Activated CD4-positive, alpha-beta memory T cell treated with anti-CD3 and anti-CD28 coated beads for 36 hours (primary cell): ENCODE data around the gene NGRN. TPM values are rescaled to one million over a fixed set of nuclear protein-coding genes. Genes with fewer than 3 reads are reported as not detected.
A peak's percentile ranks its signal among the peaks of the same experiment; 100 is the strongest.
"Not testable (repeated sequence)": the region's sequence is repeated elsewhere in the genome, so short reads cannot be mapped to it uniquely, and the experiment has no call there.

Experiments used
- CTCF ChIA-PET: fragments of 350-600 bp; sonication (Branson Sonifier 250); formaldehyde crosslinking; loops from one replicate; lab custom pipeline; 2021; ENCODE audit warnings: antibody characterized with exemption, inconsistent platforms; lab: Charles Lee
- POLR2A ChIA-PET: fragments of 350-600 bp; sonication (Branson Sonifier 250); formaldehyde crosslinking; loops from one replicate; lab custom pipeline; 2021; ENCODE audit warnings: antibody characterized with exemption; lab: Charles Lee
- DNase-seq: peaks from one replicate; pipeline ENCODE4 v3.0.0-alpha.2; 2020
- H3K27ac Mint-ChIP-seq: one replicate; pipeline ENCODE4 v1.8.0; 2021; ENCODE audit warnings: mixed read lengths
- H3K27me3 Mint-ChIP-seq: one replicate; pipeline ENCODE4 v1.8.0; 2021; ENCODE audit warnings: mixed read lengths
- H3K36me3 Mint-ChIP-seq: one replicate; pipeline ENCODE4 v1.8.0; 2021; ENCODE audit warnings: mixed read lengths
- H3K4me1 Mint-ChIP-seq: one replicate; pipeline ENCODE4 v1.8.0; 2021; ENCODE audit warnings: low read depth, mixed read lengths
- H3K4me3 Mint-ChIP-seq: one replicate; pipeline ENCODE4 v1.8.0; 2021; ENCODE audit warnings: mild to moderate bottlenecking, mixed read lengths
- H3K9me3 Mint-ChIP-seq: one replicate; pipeline ENCODE4 v1.8.0; 2021; ENCODE audit warnings: mixed read lengths
- intact Hi-C: fragments of 100-400 bp; cut with micrococcal nuclease; formaldehyde crosslinking; loops from one replicate; pipeline ENCODE4 v1.15.1; 2023
- total RNA-seq, 2 experiments: library from RNA; stranded (reverse); gene quantifications; one replicate each; pipeline ENCODE4 v1.2.3, GENCODE V29; 2021

Gene NGRN
- total RNA-seq, 2 experiments from 2014 or later = 25.3 to 28.6 TPM

DNA sequence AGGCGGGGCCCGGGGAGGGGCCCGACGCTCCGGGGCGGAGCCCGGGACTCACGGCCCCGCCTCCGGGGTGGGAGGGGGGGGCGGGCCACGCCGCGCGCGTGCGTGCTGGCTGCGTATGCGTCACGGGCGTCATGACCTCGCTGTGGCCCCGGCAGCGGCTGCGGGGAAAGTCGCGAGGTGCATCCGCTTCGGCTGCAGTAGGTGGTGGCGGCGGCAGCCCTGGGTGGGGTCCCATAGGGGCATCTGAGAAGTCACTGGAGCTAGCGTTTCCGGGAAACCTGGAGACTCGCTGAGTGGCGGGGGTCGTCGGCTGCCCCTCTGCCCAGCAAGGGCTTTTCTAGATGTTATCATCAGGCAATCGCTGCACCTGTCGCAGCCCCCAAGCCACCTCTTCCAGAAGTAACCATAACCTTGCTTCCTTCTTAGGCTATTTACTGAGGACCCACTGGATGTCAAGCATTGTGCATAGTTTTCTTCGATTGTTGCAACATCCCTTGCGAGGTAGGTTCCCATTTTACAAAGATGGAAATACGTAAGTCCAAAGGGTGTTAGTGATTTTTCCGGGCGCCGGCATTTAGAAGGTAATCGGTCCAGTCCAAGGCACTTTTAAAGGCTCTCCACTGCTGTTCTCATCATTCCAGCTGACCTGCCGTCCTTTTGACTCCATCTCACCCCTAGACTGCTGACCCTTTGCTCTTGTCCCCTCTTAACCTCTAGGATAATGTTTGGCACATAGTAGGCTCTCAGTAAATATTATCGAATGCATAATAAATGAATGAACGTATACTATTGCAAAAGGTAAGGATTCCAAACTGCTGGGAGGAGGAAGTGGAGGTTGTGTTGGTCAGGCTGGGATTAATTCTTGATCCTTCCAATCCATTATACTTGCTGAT, 31.1 kb upstream of the NGRN start, which contains the start of gene GDPGP1:
Gene GDPGP1 (plus strand): TSS at position 114 of the 893 bp plus-strand sequence. CDS start 6,700 bp downstream, outside the sequence.
- POLR2A ChIA-PET = interaction anchor here (0.5 to 4.7 kb wide), 16 partner anchors 9 to 701 kb away, joined by 3 to 30 read pairs (median 4); partner anchors contain the start of genes AP3S2, MAN2A2, NGRN and SEMA4B
- CTCF ChIA-PET = interaction anchor here (0.7 to 4.3 kb wide), 7 partner anchors 13 to 132 kb away, joined by 3 to 18 read pairs (median 4); partner anchors contain the start of genes IDH2 and TTLL13
- H3K27me3 Mint-ChIP-seq = no peaks in the 10 kb centered on the region
- H3K9me3 Mint-ChIP-seq = no peaks in the 10 kb centered on the region
- H3K4me3 Mint-ChIP-seq = peak within 1 kb of the TSS; percentile 94
- H3K27ac Mint-ChIP-seq = peak within 1 kb of the TSS; percentile 92
- H3K4me1 Mint-ChIP-seq = peaks cover 51% of the 10 kb centered on the region
- DNase-seq = no peak
- intact Hi-C loops = loop anchor here (1.0 to 5.0 kb wide), 5 partner anchors 31 to 698 kb away; partner anchors contain the start of genes AP3S2, HDDC3, IQGAP1 and NGRN
- H3K36me3 Mint-ChIP-seq = peaks cover 37% of the 10 kb centered on the region

DNA sequence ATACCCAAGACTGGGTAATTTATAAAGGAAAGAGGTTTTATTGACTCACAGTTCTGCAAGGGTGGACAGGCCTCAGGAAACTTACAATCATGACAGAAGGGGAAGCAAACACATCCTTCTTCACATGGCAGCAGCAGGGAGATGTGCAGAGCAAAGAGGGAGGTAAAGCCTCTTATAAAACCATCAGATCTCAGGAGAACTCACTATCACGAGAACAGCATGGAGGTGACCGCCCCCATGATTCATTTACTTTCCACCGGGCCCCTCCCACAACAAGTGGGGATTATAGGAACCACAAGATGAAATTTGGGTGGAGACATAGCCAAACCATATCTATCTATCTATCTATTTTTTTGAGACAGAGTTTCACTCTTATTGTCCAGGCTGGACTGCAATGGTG, 26.1 kb upstream of the NGRN start:
- Mint-ChIP-seq H3K4me1 (peaks cover 25% of the 10 kb centered on the region), H3K4me3 (no peak overlapping the region), H3K27me3 (no peaks in the 10 kb centered on the region), H3K36me3 (peaks cover 15% of the 10 kb centered on the region), H3K27ac (no peak overlapping the region), H3K9me3 (no peaks in the 10 kb centered on the region)
- ChIA-PET CTCF (no interaction called here), POLR2A (no interaction called here)
- intact Hi-C loops = no loop called here
- DNase-seq = no peak

DNA sequence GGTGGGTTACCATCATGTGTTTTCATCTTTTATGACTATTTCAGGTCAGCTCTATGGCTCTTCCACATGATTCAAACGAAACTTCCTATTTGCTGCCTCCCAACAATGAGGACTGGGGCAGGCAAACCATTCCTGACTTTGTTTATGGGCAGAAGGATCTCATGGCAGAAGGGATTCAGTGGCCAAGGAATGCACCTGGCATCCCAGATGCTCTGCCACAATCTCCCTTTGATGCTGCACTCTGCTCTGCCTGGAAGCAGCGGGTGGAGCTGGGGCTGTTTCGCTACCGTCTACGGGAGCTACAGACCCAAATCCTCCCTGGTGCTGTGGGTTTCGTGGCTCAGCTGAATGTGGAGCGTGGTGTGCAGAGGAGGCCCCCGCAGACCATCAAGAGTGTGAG, 24.6 kb upstream of the NGRN start:
- ChIA-PET POLR2A (no interaction called here), CTCF (interaction anchor here (0.6 kb wide), 1 partner anchor 662 kb away, joined by 3 read pairs; no protein-coding TSS in a partner anchor)
- Mint-ChIP-seq H3K36me3 (peaks cover 15% of the 10 kb centered on the region), H3K4me1 (peaks cover 17% of the 10 kb centered on the region), H3K27me3 (no peaks in the 10 kb centered on the region), H3K27ac (no peak overlapping the region), H3K9me3 (no peaks in the 10 kb centered on the region), H3K4me3 (no peak overlapping the region)
- no peak for DNase-seq
- intact Hi-C loops = no loop called here

DNA sequence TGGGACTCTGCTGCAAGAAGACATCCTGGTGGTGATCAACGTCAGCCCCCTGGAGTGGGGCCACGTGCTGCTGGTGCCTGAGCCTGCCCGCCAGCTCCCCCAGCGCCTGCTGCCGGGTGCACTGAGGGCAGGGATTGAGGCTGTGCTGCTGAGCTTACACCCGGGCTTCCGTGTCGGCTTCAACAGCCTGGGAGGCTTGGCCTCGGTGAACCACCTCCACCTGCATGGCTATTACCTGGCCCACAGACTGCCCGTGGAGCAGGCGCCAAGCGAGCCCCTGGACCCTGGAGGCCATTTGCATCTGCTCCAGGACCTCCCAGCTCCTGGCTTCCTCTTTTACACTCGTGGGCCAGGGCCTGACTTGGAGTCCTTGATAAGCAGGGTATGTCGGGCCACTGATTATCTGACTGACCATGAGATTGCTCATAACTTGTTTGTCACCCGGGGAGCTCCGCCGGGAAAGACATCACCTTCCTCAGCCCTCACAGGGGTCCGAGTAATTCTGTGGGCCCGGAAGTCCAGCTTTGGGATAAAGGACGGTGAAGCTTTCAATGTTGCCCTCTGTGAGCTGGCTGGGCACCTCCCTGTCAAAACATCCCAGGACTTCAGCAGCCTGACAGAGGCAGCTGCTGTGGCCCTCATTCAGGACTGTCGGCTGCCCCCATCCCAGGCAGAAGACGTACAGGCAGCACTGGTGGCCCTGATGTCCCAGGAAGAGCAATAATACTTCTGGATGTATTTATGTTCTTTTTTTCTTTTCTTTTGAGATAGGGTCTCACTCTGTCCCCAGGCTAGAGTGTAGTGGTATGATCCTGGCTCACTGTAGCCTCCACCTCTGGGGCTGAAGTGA, 23.9 kb upstream of the NGRN start:
- CTCF ChIA-PET = interaction anchor here (0.6 kb wide), 1 partner anchor 661 kb away, joined by 3 read pairs; no protein-coding TSS in a partner anchor
- H3K9me3 Mint-ChIP-seq = no peaks in the 10 kb centered on the region
- H3K4me3 Mint-ChIP-seq = no peak overlapping the region
- POLR2A ChIA-PET = no interaction called here
- no peak overlapping the region for H3K27ac Mint-ChIP-seq
- peaks cover 11% of the 10 kb centered on the region for H3K36me3 Mint-ChIP-seq
- intact Hi-C loops = no loop called here
- no peak for DNase-seq
- H3K27me3 Mint-ChIP-seq = no peaks in the 10 kb centered on the region
- H3K4me1 Mint-ChIP-seq = peaks cover 13% of the 10 kb centered on the region

DNA sequence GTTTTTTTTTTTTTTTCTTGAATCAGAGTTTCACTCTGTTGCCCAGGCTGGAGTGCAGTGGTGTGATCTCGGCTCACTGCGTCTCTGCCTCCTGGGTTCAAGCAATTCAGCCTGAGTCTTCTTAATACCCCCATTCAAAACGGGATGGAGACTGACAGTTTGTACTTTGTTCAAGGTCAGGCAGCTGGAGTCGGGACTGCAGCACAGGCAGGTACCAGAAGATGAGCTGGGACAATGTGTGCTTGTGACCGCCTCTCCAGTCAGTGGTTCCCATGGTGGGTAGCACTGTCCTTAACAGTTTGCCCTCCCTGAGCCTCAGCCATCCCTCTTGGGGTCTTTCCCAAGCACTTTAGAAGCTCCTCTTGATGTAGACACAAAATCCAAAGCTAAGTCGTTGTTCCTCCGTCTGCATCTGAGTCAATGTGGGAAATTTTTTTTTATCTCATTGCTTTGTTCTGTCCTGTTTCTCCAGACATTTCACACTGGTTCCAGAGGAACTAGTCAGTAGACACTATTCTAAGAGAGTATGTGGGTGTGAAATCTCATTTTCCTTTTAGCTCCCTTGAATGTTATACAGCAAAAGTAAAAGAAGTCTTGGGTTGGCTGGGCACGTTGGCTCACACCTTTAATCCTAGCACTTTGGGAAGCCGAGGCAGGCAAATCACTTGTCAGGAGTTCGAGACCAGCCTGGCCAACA, 21.4 kb upstream of the NGRN start:
- ChIA-PET CTCF (interaction anchor here (0.8 kb wide), 1 partner anchor 49 kb away, joined by 3 read pairs; no protein-coding TSS in a partner anchor), POLR2A (interaction anchor here (0.6 to 2.6 kb wide), 2 partner anchors 11 to 38 kb away, joined by 3 to 16 read pairs; partner anchors contain the start of genes CIB1 and GDPGP1)
- Mint-ChIP-seq H3K9me3 (no peaks in the 10 kb centered on the region), H3K27me3 (no peaks in the 10 kb centered on the region), H3K27ac (no peak overlapping the region), H3K4me1 (peaks cover 13% of the 10 kb centered on the region), H3K36me3 (peaks cover 3% of the 10 kb centered on the region), H3K4me3 (no peak overlapping the region)
- intact Hi-C loops = no loop called here
- no peak for DNase-seq

DNA sequence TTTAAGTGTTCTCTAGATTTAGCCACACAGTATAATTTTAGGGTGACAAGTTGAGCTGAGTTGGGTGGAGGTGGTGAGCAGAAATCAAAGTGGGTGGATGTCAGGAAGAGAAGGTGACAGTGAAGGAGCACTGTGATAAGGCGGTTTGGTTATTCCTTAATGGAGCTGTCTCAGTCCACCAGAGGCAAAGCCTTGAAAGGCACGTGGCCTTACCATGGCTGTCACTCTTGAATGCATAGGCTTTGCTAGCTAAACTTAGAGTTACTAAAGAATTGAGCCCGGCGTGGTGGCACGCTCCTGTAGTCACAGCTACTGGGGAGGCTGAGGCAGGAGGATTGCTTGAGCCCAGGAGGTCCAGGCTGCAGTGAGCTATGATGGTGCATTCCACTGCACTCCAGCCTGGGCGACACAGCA, 16.7 kb upstream of the NGRN start:
- H3K27ac Mint-ChIP-seq = no peak overlapping the region

DNA sequence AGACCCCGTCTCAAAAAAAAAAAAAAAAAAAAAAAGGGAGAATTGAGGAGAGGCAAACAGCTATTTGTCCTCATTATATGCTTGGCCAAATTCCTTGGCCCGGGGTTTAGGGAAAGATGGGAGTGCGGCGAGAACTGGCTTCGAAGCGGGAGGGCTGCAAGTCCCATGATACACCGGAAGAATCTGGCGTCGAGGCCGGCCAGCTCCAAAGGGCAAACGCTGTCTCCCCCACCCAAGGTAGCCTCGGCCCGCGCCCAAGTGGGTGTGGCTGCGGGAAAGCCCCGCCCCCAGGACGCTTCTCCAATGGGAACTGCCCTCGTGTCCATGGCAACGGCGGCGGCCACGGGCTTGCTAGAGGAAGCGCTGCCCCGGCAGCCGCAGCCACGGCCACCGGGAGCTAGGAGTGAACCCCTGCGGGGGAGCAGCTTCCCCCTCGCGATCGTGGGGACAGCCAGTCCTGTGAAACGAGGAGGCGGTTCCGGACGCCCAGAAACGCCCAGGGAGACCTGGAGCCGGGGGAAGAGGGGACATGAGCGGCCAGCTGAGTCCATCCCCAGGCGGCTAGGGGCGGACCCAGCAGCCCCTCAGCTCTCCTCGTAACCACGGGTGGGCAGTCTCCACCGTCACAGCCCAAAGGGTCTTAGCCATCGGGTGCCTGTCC, 16.1 kb upstream of the NGRN start, which contains the start of gene TTLL13:
Gene TTLL13 (plus strand): TSS at position 354 of the 661 bp plus-strand sequence. CDS start 1,075 bp downstream, outside the sequence.
- CTCF ChIA-PET = interaction anchor here (0.6 to 1.3 kb wide), 4 partner anchors 15 to 33 kb away, joined by 3 to 4 read pairs (median 4); partner anchors contain the start of genes CIB1 and GDPGP1
- Mint-ChIP-seq H3K36me3 (no peaks in the 10 kb centered on the region), H3K27me3 (no peaks in the 10 kb centered on the region), H3K9me3 (no peaks in the 10 kb centered on the region), H3K4me3 (peak within 1 kb of the TSS; percentile 63), H3K4me1 (peaks cover 20% of the 10 kb centered on the region), H3K27ac (no peak within 1 kb of the TSS)
- POLR2A ChIA-PET = interaction anchor here (2.4 kb wide), 1 partner anchor 16 kb away, joined by 13 read pairs; the partner anchor contains the start of genes CIB1 and GDPGP1
- intact Hi-C loops = no loop called here
- DNase-seq = peak; percentile 89

More for the DNA sequence above, 16.7 kb upstream of the NGRN start:
- Mint-ChIP-seq H3K27me3 (no peaks in the 10 kb centered on the region), H3K36me3 (no peaks in the 10 kb centered on the region), H3K4me1 (peaks cover 24% of the 10 kb centered on the region), H3K9me3 (no peaks in the 10 kb centered on the region), H3K4me3 (peak overlapping the region; percentile 63)
- intact Hi-C loops = no loop called here
- ChIA-PET CTCF (interaction anchor here (0.7 to 1.3 kb wide), 3 partner anchors 15 to 32 kb away, joined by 3 to 4 read pairs (median 3); partner anchors contain the start of genes CIB1 and GDPGP1), POLR2A (interaction anchor here (2.4 kb wide), 1 partner anchor 16 kb away, joined by 13 read pairs; the partner anchor contains the start of genes CIB1 and GDPGP1)
- DNase-seq = no peak

DNA sequence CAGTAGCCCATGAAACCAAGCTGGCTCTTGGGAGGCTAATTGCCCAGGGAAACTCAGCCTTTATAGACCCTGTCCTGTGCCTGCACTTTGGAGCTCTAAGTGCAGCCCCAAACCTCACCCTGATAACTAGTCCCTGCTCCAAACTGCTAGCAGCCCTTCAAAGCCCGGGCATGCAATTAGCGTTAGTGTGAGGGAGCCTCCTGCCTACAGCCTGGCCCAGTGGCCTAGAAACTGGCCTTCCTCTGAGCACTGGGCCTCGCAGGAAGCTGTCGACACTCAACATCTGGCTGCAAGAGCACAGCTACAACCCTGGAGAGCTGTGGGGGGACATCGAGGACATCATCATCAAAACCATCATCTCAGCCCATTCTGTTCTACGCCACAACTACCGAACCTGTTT, 7.7 kb upstream of the NGRN start:
- CTCF ChIA-PET = no interaction called here
- Mint-ChIP-seq H3K4me1 (peaks cover 6% of the 10 kb centered on the region), H3K36me3 (no peaks in the 10 kb centered on the region), H3K27me3 (no peaks in the 10 kb centered on the region), H3K9me3 (no peaks in the 10 kb centered on the region), H3K27ac (no peak overlapping the region), H3K4me3 (no peak overlapping the region)
- POLR2A ChIA-PET = no interaction called here
- DNase-seq = no peak
- intact Hi-C loops = no loop called here

DNA sequence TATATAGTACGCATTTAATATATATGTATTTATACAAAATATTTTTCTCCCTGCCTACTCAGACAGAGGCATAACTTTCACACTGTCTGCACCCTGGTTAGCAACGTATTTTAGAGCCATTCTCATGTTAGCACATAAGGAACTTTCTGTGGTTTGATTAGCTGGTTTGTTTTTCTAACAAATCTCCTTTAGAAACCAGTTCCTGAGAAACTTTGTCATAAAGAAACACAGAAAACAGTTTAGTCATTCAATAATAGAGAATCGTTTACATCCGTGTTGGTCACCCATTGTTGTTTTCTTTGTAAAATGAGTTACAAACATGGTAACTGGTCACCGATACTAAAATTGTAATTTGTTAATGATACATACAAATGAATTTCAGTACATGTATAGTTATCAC, 5.9 kb upstream of the NGRN start:
- no peak overlapping the region for H3K4me3 Mint-ChIP-seq
- no peak overlapping the region for H3K27ac Mint-ChIP-seq
- no peaks in the 10 kb centered on the region for H3K9me3 Mint-ChIP-seq
- H3K4me1 Mint-ChIP-seq = peaks cover 11% of the 10 kb centered on the region
- intact Hi-C loops = no loop called here
- H3K36me3 Mint-ChIP-seq = no peaks in the 10 kb centered on the region
- POLR2A ChIA-PET = interaction anchor here (1.0 kb wide), 1 partner anchor 26 kb away, joined by 5 read pairs; the partner anchor contains the start of genes CIB1 and GDPGP1
- H3K27me3 Mint-ChIP-seq = no peaks in the 10 kb centered on the region
- no peak for DNase-seq
- CTCF ChIA-PET = interaction anchor here (0.5 kb wide), 1 partner anchor 676 kb away, joined by 3 read pairs; the partner anchor contains the start of gene UNC45A

DNA sequence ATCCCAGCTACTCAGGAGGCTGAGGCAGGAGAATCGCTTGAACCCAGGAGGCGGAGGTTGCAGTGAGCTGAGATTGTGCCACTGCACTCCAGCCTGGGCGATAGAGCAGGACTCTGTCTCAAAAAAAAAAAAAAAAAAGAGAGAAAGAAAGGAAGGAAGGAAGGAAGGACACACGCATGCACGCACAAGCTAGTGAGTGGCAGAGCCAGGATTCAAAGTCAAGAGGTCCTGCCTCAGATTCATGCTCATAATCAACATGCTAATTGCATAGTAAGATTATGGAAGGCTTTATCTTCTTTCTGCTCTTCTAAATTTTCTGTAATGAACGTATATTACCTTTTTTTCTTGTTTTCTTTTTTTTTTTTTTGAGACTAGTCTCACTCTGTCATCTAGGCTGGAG, 4.7 kb upstream of the NGRN start:
- CTCF ChIA-PET, intact Hi-C loops: not testable (repeated sequence)
- H3K4me1 Mint-ChIP-seq = peaks cover 15% of the 10 kb centered on the region

More for the DNA sequence above, 4.7 kb upstream of the NGRN start:
- H3K4me3 Mint-ChIP-seq, DNase-seq, POLR2A ChIA-PET, H3K9me3 Mint-ChIP-seq, H3K36me3 Mint-ChIP-seq, H3K27ac Mint-ChIP-seq, H3K27me3 Mint-ChIP-seq: not testable (repeated sequence)
